Activated CD8-positive, alpha-beta memory T cell treated with anti-CD3 and anti-CD28 coated beads, Interleukin-2, amount 50 U/mL, for 48 hours (primary cell): ENCODE data around the gene AIFM3.
"Not testable (repeated sequence)": the region's sequence is repeated elsewhere in the genome, so short reads cannot be mapped to it uniquely, and the experiment has no call there.

ENCODE experiments used
- DNase-seq: peaks from one replicate; pipeline ENCODE4 v3.0.0-alpha.2; 2020

The AIFM3 gene

DNA sequence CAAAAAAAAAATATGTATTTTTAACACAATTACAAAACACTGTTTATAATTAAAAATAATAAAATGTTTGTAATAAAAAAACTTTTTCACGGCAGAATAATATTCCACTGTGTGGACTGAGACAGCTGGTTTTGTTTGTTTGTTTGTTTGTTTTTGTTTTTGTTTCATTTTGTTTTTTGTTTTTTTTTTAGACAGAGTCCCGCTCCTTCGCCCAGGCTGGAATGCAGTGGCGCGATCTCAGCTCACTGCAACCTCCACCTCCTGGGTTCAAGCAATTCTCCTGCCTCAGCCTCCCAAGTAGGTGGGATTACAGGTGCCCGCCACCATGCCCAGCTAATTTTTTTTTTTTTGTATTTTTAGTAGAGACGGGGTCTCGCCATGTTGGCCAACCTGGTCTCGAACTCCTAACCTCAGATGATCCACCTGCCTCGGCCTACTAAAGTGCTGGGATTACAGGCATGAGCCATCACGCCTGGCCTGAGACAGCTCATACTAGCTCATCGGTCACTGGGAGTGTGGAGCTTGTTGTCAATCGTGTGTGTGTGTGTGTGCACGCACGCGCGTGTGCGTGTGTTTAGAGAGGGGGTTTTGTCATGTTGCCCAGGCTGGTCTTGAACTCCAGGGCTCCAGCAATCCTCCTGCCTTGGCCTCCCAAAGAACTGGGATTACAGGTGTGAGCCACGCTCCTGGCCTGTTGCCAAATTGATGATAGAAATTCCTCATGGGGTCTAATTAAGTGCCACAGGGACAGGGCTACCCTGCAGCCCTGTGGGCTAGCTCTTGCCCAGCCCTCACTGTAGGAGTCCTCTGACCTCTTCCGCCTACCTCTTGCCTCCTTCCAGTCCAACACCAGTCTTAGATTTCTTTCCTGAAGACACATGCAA is 7.2 kb upstream of the AIFM3 start:
- no peak for DNase-seq

- DNase-seq = no peak
These were observed 6.4 kb upstream of the AIFM3 start for GRCh38 chr22:20960609-20961008.

DNA sequence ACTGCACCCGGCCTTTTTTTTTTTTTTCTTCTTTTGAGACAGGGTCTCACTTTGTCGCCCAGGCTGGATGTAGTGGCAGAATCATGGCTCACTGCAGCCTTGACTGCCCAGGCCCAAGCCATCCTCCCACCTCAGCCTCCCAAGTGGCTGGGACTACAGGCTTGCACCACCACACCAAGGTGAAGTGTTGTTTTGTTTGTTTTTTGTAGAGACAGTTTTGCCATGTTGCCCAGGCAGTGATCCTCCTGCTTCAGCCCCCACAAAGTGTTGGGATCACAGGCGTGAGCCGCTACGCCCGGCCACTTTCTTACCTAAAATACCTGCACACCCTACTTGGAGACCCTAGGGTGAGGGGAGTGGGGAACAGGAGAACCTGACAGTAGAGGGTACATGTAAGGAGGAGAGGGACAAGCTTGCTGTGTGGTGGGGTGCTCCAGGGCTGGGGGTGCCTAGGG is 4.5 kb upstream of the AIFM3 start:
- no peak for DNase-seq

DNA sequence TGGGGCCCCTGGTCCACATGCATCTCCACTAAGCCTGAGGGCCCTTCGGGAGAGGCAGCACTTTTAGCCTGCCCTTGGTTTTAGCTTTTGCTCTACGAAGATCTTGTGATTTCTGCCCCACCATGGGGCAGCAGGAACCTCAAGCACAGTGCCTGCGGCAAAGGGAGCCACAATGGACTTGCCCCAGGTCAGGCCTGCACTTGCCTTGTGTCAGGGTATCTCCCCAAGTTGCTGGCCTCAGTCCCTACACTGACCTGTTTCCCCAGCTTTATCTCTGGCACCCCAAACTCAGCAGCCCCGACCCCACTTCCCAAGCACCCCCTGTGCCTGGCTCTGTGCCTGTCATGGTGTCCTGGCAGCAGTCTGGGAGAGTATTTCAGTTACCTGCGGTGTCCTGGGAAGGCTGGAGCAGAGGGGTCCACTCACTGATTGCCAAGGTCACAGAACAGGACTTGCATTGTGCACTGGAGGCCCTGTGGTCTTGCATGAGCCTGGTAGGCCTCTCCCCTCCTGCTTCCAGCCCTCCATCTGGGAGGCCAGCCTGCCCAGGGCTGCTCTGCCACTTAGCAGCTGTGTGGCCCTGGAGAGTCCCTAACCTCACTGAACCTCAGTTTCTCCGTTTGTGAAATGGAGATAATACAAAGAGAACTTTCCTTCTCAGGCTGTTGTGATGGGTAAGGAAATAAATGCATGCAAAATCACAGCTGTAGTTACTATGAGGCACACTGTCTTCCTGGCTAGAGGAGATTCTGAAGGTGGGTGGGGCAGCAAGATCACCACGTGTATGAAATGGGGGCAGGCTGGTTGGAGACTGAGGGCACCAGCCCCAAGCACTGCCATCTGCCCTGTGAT is 3.6 kb upstream of the AIFM3 start:
- DNase-seq = no peak

DNA sequence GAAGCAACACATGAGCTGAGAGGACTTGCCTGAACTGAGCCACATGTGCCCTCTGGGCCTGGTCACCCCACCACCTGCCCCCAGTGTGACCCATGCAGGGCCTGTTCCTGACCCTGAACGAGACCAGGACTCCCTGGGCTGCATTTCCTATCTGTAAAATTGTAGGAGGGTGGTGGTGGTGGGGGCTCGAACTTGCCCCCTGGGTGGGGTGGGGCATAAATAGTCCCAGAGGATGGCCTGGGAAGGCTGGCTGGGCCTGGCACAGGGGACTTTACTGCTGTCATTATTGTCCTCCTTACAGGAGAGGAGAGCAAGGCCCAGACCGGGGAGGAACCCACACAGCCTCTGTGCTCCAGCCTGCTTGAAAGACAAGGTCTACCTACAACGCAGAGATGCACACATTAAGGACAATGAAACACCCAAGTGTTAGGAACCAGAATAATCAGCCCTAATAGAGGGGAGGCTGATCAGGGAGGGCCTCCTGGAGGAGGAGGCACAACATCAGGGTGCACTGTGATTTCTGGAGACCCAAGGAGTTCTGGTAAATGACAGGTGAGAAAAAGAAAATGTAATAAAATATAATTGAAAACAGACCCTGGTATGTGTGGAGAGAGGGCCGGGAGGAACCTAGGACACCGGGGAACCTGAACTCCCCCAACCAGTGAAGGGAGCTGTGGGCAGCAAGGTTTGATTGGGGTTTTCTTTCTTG is 2.8 kb upstream of the AIFM3 start:
- DNase-seq = no peak

DNA sequence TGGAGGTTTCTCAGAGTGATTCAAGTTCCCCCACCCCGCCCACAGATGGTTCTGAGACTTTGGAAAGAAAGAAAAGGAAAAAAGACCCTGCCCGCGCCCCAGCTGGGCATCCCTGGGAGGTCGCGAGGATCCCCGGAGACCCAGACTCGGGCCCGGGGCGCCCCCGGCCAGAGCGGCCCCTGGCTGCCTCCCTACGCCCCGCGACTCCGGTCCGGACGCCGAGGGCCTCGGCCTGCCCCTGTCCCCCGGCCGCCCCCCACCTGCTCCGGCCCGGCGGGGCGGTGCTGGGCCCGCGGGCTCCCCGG is 2.3 kb upstream of the AIFM3 start:
- no peak for DNase-seq

DNA sequence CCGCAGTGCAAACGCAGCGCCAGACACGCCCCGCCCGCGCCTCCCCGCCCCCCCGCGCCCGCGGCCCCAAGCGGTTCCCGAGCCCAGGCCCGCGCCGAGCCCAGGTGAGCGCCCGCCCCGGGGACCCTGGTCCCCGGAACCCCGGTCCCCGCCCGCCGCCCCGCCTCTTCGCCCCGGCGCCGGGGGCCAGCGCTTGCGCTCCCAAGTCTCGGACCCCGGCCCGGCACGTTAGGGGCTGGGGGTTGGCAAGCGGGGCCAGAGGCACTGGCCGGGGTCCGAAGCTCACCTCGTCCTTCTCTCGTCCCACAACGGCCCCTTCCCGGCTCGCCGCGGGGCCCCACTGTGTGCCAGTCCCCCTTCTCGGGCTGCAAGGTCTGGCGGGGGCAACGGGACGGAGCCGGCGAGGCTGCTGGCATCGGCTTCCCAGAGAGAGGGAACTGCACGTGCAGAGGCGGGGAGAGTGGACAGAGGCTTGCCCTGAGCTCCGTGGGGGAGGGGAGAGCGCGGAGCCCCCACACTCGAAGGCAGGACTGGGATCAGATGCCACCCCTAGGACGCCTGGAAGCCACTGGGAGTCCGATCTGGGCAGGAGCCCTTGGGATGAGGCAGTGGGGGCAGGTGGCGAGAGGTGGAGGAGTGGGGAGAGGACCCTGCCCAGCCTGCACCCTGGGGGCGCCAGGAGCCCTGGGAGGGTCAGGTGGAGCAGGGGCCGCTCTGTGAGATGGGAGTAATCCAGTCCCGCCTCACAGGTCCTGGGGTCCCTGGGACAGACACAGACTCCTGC is 1.8 kb upstream of the AIFM3 start:
- no peak for DNase-seq

GRCh38 chr22:20965888-20966855 is 883 bp upstream of the AIFM3 start:
- no peak for DNase-seq

GRCh38 chr22:20967697-20968211 is 699 bp downstream of the AIFM3 start:
- no peak for DNase-seq

- DNase-seq = no peak
These were observed 1.4 kb downstream of the AIFM3 start for GRCh38 chr22:20968281-20968977.

GRCh38 chr22:20970939-20971657 is 4.0 kb downstream of the AIFM3 start:
- no peak for DNase-seq

GRCh38 chr22:20972014-20972694 is 5.1 kb downstream of the AIFM3 start:
- not testable (repeated sequence) for DNase-seq

DNA sequence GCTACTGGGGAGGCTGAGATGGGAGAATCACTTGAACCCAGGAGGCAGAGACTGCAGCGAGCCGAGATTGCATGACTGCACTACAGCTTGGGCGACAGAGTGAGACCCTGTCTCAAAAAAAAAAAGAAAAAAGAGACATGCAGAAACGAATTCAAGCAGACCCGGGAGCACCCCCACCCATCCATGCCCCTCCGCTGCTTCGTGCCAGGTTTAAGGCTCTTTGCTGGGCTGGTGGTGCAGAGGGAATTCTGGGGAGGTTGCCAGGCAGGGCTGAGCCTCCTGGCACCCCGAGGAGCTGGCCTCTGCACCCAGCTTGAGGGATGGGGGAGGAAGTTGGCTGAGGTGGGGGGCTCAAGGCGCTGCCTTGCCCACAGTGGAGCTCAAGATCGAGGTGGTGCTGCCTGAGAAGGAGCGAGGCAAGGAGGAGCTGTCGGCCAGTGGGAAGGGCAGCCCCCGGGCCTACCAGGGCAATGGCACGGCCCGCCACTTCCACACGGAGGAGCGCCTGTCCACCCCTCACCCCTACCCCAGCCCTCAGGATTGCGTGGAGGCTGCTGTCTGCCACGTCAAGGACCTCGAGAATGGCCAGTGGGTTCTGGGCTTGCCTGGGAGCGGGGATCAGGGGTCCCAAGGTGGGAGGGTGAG is 6.0 kb downstream of the AIFM3 start:
- DNase-seq = no peak

DNA sequence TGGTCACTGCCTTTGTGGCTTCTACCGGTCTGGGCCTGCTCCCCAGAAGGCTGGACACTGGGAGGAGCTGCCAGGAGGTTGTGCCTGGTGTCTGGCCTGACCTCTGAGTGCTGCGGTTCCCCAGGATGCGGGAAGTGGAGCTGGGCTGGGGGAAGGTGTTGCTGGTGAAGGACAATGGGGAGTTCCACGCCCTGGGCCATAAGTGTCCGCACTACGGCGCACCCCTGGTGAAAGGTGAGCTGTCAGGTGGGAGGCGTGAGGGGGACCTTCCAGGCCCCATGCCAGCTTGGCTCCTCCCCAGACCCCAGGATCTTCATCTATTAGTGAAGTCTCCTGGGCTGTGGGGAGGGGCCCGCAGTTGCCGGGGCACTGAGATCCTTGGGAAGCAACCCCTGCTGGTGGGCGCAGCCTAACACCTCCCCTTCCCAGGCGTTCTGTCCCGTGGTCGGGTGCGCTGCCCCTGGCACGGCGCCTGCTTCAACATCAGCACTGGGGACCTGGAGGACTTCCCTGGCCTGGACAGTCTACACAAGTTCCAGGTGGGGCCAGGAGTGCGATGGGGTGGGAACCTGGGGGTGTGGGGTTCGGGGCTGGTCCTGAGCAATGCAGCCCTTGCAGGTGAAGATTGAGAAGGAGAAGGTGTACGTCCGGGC is 6.7 kb downstream of the AIFM3 start:
- no peak for DNase-seq

DNA sequence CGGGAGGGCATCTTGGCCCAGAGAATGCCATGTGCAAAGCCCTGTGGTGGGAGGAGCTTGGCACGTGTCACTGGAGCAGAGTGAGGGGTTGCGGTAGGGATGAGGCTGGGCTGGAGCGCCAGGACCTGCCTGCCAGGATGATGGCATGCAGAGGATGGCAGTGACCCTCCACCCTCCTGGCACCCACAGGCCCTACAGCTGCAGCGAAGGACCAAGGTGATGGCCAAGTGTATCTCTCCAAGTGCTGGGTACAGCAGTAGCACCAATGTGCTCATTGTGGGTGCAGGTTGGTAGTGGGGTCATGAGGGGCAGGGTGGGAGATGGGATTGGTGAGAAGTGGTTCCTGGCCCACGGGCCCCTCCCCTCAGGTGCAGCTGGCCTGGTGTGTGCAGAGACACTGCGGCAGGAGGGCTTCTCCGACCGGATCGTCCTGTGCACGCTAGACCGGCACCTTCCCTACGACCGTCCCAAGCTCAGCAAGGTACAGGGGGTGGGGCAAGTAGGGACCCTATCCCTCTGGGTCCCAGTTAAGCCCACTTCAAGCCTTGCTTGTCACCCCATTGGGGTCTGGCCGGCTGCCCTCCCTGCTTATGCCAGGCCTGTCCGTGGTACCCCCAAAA is 7.4 kb downstream of the AIFM3 start:
- no peak for DNase-seq

GRCh38 chr22:20975541-20976290 is 8.7 kb downstream of the AIFM3 start:
- DNase-seq = no peak
